C4-2B (cell line): ENCODE results near the gene ZNF160.

Experiments
- H3K27ac ChIP-seq: fragments of 450-650 bp; 2 replicates; pipeline ENCODE4 v1.5.1; 2017
- CTCF ChIP-seq: fragments of 450-650 bp; conservative IDR thresholded peaks from 2 replicates; pipeline ENCODE4 v1.5.1; 2017; ENCODE audit warnings: mild to moderate bottlenecking
- ZFX ChIP-seq: fragments of 450-650 bp; IDR thresholded peaks from 2 replicates; pipeline ENCODE4 v1.6.1; 2017

The ZNF160 gene

GRCh38 chr19:53103234-53104203 lies at the start of gene ZNF160:
Gene ZNF160 (minus strand): TSS chr19:53103422. CDS start chr19:53086276, 17,146 bp downstream.
- peak within 1 kb of the TSS; percentile 77 for H3K27ac ChIP-seq
- TF ChIP-seq CTCF = no peak
- no peak; the same call in 1 of the 2 replicates for TF ChIP-seq ZFX

DNA sequence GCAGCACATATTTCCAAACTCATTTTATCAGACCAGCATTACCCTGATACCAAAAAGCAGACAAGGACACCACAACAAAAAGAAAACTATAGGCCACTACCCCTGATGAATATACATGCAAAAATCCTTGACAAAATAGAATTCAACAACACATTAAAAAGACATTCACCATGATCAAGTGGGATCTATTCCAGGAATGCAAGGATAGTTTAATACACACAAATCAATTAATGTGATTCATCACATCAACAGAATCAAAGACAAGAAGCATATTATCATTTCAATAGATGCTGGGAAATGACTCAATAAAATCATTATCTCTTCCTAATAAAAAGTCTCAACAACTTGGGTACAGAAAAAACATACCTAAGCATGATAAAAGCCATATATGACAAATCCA lies 44.4 kb upstream of the ZNF160 start:
- TF ChIP-seq ZFX (no peak), CTCF (no peak)
- H3K27ac ChIP-seq = no peak overlapping the region

GRCh38 chr19:53140351-53140750 lies 37.1 kb upstream of the ZNF160 start:
- TF ChIP-seq CTCF = no peak
- TF ChIP-seq ZFX = no peak
- no peak overlapping the region for H3K27ac ChIP-seq

DNA sequence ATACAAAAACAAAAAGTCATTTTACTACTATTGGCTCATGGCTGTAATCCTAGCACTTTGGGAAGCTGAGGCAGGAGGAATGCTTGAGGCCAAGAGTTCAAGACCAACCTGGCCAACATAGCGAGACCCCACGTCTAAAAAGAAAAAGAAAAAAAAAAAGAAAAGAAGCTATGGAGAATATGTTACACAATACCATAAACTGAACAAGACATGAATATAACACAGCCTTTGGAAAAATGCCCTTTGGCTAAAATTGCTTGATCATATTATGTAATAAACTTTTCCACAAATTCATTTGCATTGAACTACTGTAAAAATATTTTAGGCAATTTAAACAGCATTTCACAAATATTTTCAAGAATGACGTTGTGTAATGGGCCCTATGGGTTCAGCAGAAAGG lies 33.2 kb upstream of the ZNF160 start:
- no peak overlapping the region for H3K27ac ChIP-seq
- TF ChIP-seq CTCF (no peak), ZFX (no peak)

DNA sequence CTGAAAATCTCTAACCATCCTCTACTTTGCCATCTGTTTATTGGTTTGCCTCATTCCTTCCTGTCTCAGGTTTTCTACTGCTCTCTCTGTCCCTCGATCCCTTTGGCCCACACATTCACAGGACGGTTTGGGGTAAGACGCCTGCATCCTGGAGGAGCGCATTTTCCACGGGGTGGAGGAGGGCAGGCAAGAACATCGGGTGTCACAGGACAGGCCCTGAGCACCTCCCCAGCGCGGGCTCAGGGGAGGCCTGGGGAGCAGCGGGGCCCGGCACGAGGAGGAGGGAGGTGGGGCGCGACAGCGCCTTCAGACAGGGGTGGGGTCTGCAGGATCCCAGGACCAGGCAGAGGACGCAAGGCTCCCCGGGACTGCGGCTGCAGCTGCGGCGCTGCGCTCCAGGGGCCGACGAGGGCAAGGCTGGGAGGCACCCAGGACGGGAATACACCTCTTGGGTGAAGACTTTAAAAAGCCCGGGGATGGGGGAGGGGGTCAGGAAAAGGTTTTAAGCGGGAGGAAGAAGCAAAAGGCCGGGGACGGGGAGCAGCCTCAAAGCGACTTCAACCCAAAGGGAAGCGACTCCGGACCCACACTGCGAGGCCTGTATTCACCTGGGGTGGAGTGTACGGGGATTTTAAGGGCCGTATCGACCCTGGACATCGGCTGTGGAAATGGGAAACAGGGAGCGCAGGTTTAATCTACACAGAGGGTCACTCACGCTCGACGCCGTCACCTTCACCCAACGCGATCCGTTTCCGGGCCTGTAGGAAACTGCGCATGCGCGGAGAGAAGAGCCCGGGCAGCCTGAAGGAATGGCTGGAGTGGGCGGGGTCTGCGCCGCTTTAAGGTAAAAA lies 29.1 kb upstream of the ZNF160 start, which contains the start of gene ZNF415:
TSS of gene ZNF415 (minus strand) at position 770 of the 851 bp plus-strand sequence. CDS start 10,234 bp downstream, outside the sequence.
- H3K27ac ChIP-seq = peak within 1 kb of the TSS; percentile 49
- TF ChIP-seq CTCF = no peak
- no peak for TF ChIP-seq ZFX

- TF ChIP-seq ZFX = no peak
- no peak overlapping the region for H3K27ac ChIP-seq
Observed at GRCh38 chr19:53131727-53132126, 28.5 kb upstream of the ZNF160 start.

- H3K27ac ChIP-seq = no peak overlapping the region
- no peak for TF ChIP-seq ZFX
- TF ChIP-seq CTCF = no peak
Observed at GRCh38 chr19:53131085-53131590, 27.9 kb upstream of the ZNF160 start.
